Breast epithelium (tissue), 4 donors: ENCODE data around the gene CLCN2. TPM values are rescaled to one million over a fixed set of nuclear protein-coding genes. Genes with fewer than 3 reads are reported as not detected.
A peak's percentile ranks its signal among the peaks of the same experiment; 100 is the strongest.

Source experiments
- DNase-seq, 2 donors: peaks; one replicate each; pipeline ENCODE4 v3.0.0-alpha.2; 2019; ENCODE audit warnings: low spot score in 2 of 2
- H3K27ac ChIP-seq, 2 donors: fragments of 200-600 bp; sonication (generic) in 1 of 2; one replicate each; pipeline ENCODE4 v1.5.1; 2016 to 2019; ENCODE audit warnings: mild to moderate bottlenecking in 1 of 2
- H3K27me3 ChIP-seq, 2 donors: fragments of 200-600 bp; sonication (generic) in 1 of 2; one replicate each; pipeline versions ENCODE4 v1.5.1 to v1.6.0; 2017 to 2019; ENCODE audit warnings: control low read depth in 1 of 2, mild to moderate bottlenecking in 1 of 2
- H3K36me3 ChIP-seq: fragments of 200-600 bp; one replicate; pipeline ENCODE4 v1.5.1; 2019
- H3K4me1 ChIP-seq, 2 donors: fragments of 200-600 bp; sonication (generic); one replicate each; pipeline ENCODE4 v1.5.1; 2016 to 2019; ENCODE audit warnings: control low read depth in 1 of 2
- H3K4me3 ChIP-seq, 3 donors: fragments of 200-600 bp; sonication (generic); 1 replicate in 2 of 3; 2 replicates in 1 of 3; pipeline ENCODE4 v1.5.1; 2016 to 2019; ENCODE audit warnings: mild to moderate bottlenecking in 3 of 3, moderate library complexity in 2 of 3
- H3K9me3 ChIP-seq, 2 donors: fragments of 200-600 bp; sonication (generic) in 1 of 2; one replicate each; pipeline ENCODE4 v1.5.1; 2016 to 2019; ENCODE audit warnings: control low read depth in 1 of 2
- CTCF ChIP-seq, 3 donors: fragments of 450-650 bp; IDR thresholded peaks; one replicate each; pipeline ENCODE4 v1.5.1; 2016 to 2017; ENCODE audit warnings: antibody characterized with exemption in 3 of 3, mild to moderate bottlenecking in 3 of 3, moderate library complexity in 3 of 3
- POLR2A ChIP-seq: fragments of 450-650 bp; IDR thresholded peaks from one replicate; pipeline ENCODE4 v1.6.1; 2016; ENCODE audit warnings: antibody characterized with exemption, mild to moderate bottlenecking, moderate library complexity
- POLR2AphosphoS5 ChIP-seq, 3 donors: sonication (generic); formaldehyde crosslinking; IDR thresholded peaks; one replicate each; pipeline ENCODE4 v1.6.1; 2017; ENCODE audit warnings: antibody characterized with exemption in 3 of 3
- intact Hi-C: fragments of 100-400 bp; cut with DNase I; formaldehyde crosslinking; loops from one replicate; pipeline ENCODE4 v1.15.1; 2023; ENCODE audit warnings: low total_unique reads
- total RNA-seq, 3 donors: library from RNA; depleted of rRNA; stranded (reverse); fragments of >200 nt; gene quantifications; one replicate each; pipeline ENCODE4 v1.1.0, GENCODE V29; 2016

Gene CLCN2
- total RNA-seq, 3 donors from 2014 or later, result 2.1 to 4.2 (median 2.6) TPM

GRCh38 chr3:184347321-184348056 is 13.9 kb downstream of the CLCN2 start:
- no peak for TF ChIP-seq POLR2AphosphoS5 (IDR thresholded peaks at IDR 0.05)
- no peaks in the 10 kb centered on the region for H3K4me1 ChIP-seq
- intact Hi-C loops, result no loop called here
- DNase-seq, result no peak
- no peaks in the 10 kb centered on the region for H3K9me3 ChIP-seq
- H3K4me3 ChIP-seq, result no peak overlapping the region
- no peaks in the 10 kb centered on the region for H3K36me3 ChIP-seq
- H3K27ac ChIP-seq, result peak overlapping the region in 1 of 2 donors; percentile 15
- no peaks in the 10 kb centered on the region for H3K27me3 ChIP-seq

- no peaks in the 10 kb centered on the region for H3K4me1 ChIP-seq
- DNase-seq, result no peak
- H3K36me3 ChIP-seq, result no peaks in the 10 kb centered on the region
- no peak overlapping the region for H3K4me3 ChIP-seq
- intact Hi-C loops, result no loop called here
- TF ChIP-seq POLR2AphosphoS5 (IDR thresholded peaks at IDR 0.05) (no peak), POLR2A (no peak), CTCF (IDR thresholded peaks at IDR 0.05) (no peak)
- H3K27ac ChIP-seq, result peak overlapping the region in 1 of 2 donors; percentile 54
- H3K27me3 ChIP-seq, result no peaks in the 10 kb centered on the region
- no peaks in the 10 kb centered on the region for H3K9me3 ChIP-seq
These were observed 14.8 kb downstream of the CLCN2 start for GRCh38 chr3:184346480-184347190.

- Histone ChIP-seq H3K27ac (peak overlapping the region; percentile 21 to 54), H3K27me3 (no peaks in the 10 kb centered on the region), H3K36me3 (no peaks in the 10 kb centered on the region), H3K4me1 (no peaks in the 10 kb centered on the region), H3K9me3 (no peaks in the 10 kb centered on the region), H3K4me3 (no peak overlapping the region)
- TF ChIP-seq POLR2AphosphoS5 (IDR thresholded peaks at IDR 0.05) (peak in 1 of 3 donors; percentile 53), POLR2A (no peak), CTCF (IDR thresholded peaks at IDR 0.05) (peak in 2 of 3 donors; percentile 47 to 58)
- peak; percentile 68 to 75 for DNase-seq
- intact Hi-C loops, result no loop called here
These were observed 15.9 kb downstream of the CLCN2 start for GRCh38 chr3:184345317-184346144.

- no peaks in the 10 kb centered on the region for H3K27me3 ChIP-seq
- no peaks in the 10 kb centered on the region for H3K36me3 ChIP-seq
- DNase-seq, result no peak
- no peak overlapping the region for H3K4me3 ChIP-seq
- no peaks in the 10 kb centered on the region for H3K9me3 ChIP-seq
- no peak for TF ChIP-seq POLR2A
- no peak for TF ChIP-seq POLR2AphosphoS5 (IDR thresholded peaks at IDR 0.05)
- no peak for TF ChIP-seq CTCF (IDR thresholded peaks at IDR 0.05)
- H3K4me1 ChIP-seq, result no peaks in the 10 kb centered on the region
- H3K27ac ChIP-seq, result peak overlapping the region; percentile 40 to 54
- intact Hi-C loops, result no loop called here
These were observed 16.7 kb downstream of the CLCN2 start for GRCh38 chr3:184344579-184345316.

GRCh38 chr3:184343200-184343876 is 18.1 kb downstream of the CLCN2 start:
- H3K27me3 ChIP-seq, result no peaks in the 10 kb centered on the region
- H3K9me3 ChIP-seq, result no peaks in the 10 kb centered on the region
- no peak for TF ChIP-seq POLR2A
- no peak for TF ChIP-seq POLR2AphosphoS5 (IDR thresholded peaks at IDR 0.05)
- no peak for TF ChIP-seq CTCF (IDR thresholded peaks at IDR 0.05)
- H3K4me3 ChIP-seq, result no peak overlapping the region
- intact Hi-C loops, result no loop called here
- no peak overlapping the region for H3K27ac ChIP-seq
- peaks cover 1 to 4% of the 10 kb centered on the region in 2 donors for H3K4me1 ChIP-seq
- no peaks in the 10 kb centered on the region for H3K36me3 ChIP-seq
- no peak for DNase-seq
